Heart left ventricle (tissue), 13 donors: ENCODE results near the gene TMED5.

Experiments
- CTCF ChIP-seq, 12 donors: fragments of 200-600 bp; sonication (generic) in 4 of 12; IDR thresholded peaks; one replicate each; pipeline versions ENCODE4 v1.5.0 to v1.8.0; 2018 to 2022; ENCODE audit warnings: antibody characterized with exemption in 12 of 12, mild to moderate bottlenecking in 5 of 12
- POLR2A ChIP-seq, 2 donors: fragments of 450-650 bp; IDR thresholded peaks; one replicate each; pipeline ENCODE4 v1.6.1; 2017; ENCODE audit warnings: antibody characterized with exemption in 2 of 2, mild to moderate bottlenecking in 2 of 2, moderate library complexity in 2 of 2
- donor health status: ischemic (EF 13 %, LVEDD 7.1; RV severe dilation, severe dysfunction).
- donor health status: DM: no; HTN: yes; CAD: no.
- donor health status: DM: no; HTN: no; CAD: no.
- donor health status: ischemic (EF 25% LVEDD 6.9; RV normal size, moderate dysfunction).
- donor health status: ischemic (EF 25% LVEDD 5.7; RV mildly dilated, moderate dysfunction).
- donor health status: ischemic (EF 35%, LVEDD 5.7; RV mildly dilated, moderate dysfunction).
- donor health status: nonischemic (EF 11% LVEDD 7.7; RV severe dilation, severe dysfunction).
- donor health status: DM: yes; HTN: yes; CAD: no.
- donor health status: PGD.
- donor health status: ischemic (EF 29% LVEDD 5.4; RV normal size, mild dysfunction).
- donor health status: nonischemic (EF 23%, LVEDD 6.1; RV moderate dilation, normal function).

- no peak for TF ChIP-seq POLR2A (IDR thresholded peaks at IDR 0.05)
- TF ChIP-seq CTCF (IDR thresholded peaks at IDR 0.05), result no peak
Measured at GRCh38 chr1:93136445-93136844, 43.8 kb downstream of the TMED5 start.
